ENCODE results near the gene PARP3. TPM values are rescaled to one million over a fixed set of nuclear protein-coding genes. Genes with fewer than 3 reads are reported as not detected.
A peak's percentile ranks its signal among the peaks of the same experiment; 100 is the strongest.

Gene PARP3
- total RNA-seq, 1 experiment from 2014 or later = 8.7 TPM

GRCh38 chr3:51963951-51964451, 21.8 kb downstream of the PARP3 start:
- Histone ChIP-seq H3K27me3 (no peaks in the 10 kb centered on the region), H3K27ac (peak overlapping the region; percentile 91), H3K4me1 (peaks cover 54% of the 10 kb centered on the region), H3K9me3 (replicated peaks) (no peaks in the 10 kb centered on the region), H3K4me3 (peak overlapping the region; percentile 90), H3K36me3 (peaks cover 29% of the 10 kb centered on the region)
- DNase-seq = peak; percentile 99

GRCh38 chr3:51964521-51964920, 22.4 kb downstream of the PARP3 start:
- Histone ChIP-seq H3K27ac (peak overlapping the region; percentile 91), H3K27me3 (no peaks in the 10 kb centered on the region), H3K4me3 (peak overlapping the region; percentile 90), H3K4me1 (peaks cover 59% of the 10 kb centered on the region), H3K36me3 (peaks cover 24% of the 10 kb centered on the region), H3K9me3 (replicated peaks) (no peaks in the 10 kb centered on the region)
- DNase-seq = no peak

- Histone ChIP-seq H3K4me1 (peaks cover 59% of the 10 kb centered on the region), H3K27ac (peak overlapping the region; percentile 68; the same call in 1 of the 2 replicates), H3K36me3 (peaks cover 9% of the 10 kb centered on the region)
Measured at GRCh38 chr3:51966016-51966415, 23.9 kb downstream of the PARP3 start.

GRCh38 chr3:51966486-51966885, 24.3 kb downstream of the PARP3 start:
- peak overlapping the region; percentile 68 for H3K27ac ChIP-seq
- peak overlapping the region; percentile 90 for H3K4me3 ChIP-seq
- peak in 1 of 2 experiments; percentile 42 for DNase-seq
- H3K36me3 ChIP-seq = peaks cover 8% of the 10 kb centered on the region
- H3K4me1 ChIP-seq = peaks cover 58% of the 10 kb centered on the region
- no peaks in the 10 kb centered on the region for H3K27me3 ChIP-seq
- H3K9me3 ChIP-seq (replicated peaks) = no peaks in the 10 kb centered on the region

More at GRCh38 chr3:51966016-51966415, 23.9 kb downstream of the PARP3 start:
- no peaks in the 10 kb centered on the region for H3K9me3 ChIP-seq (replicated peaks)
- no peak for DNase-seq
- peak overlapping the region; percentile 90 for H3K4me3 ChIP-seq
- H3K27me3 ChIP-seq = no peaks in the 10 kb centered on the region

- DNase-seq = peak in 1 of 2 experiments; percentile 41
- Histone ChIP-seq H3K4me1 (peaks cover 53% of the 10 kb centered on the region), H3K27ac (peak overlapping the region; percentile 68)
Measured at GRCh38 chr3:51966922-51967383, 24.8 kb downstream of the PARP3 start.

GRCh38 chr3:51967384-51968169, 25.4 kb downstream of the PARP3 start, which contains the start of gene PCBP4:
Gene PCBP4 (minus strand): TSS chr3:51967454. CDS start chr3:51961240, 6,214 bp downstream.
- DNase-seq = peak; percentile 75 to 78
- no peaks in the 10 kb centered on the region for H3K27me3 ChIP-seq
- H3K4me1 ChIP-seq = peaks cover 47% of the 10 kb centered on the region
- H3K27ac ChIP-seq = peak within 1 kb of the TSS; percentile 89
- peak within 1 kb of the TSS; percentile 90 for H3K4me3 ChIP-seq
- peaks cover 4% of the 10 kb centered on the region; the same call in 1 of the 2 replicates for H3K36me3 ChIP-seq
- H3K9me3 ChIP-seq (replicated peaks) = no peaks in the 10 kb centered on the region

More at GRCh38 chr3:51966922-51967383, 24.8 kb downstream of the PARP3 start:
- Histone ChIP-seq H3K36me3 (peaks cover 4% of the 10 kb centered on the region; the same call in 1 of the 2 replicates), H3K27me3 (no peaks in the 10 kb centered on the region), H3K4me3 (peak overlapping the region; percentile 90), H3K9me3 (replicated peaks) (no peaks in the 10 kb centered on the region)

- Histone ChIP-seq H3K4me3 (peak overlapping the region; percentile 90), H3K36me3 (peaks cover 4% of the 10 kb centered on the region; the same call in 1 of the 2 replicates), H3K27ac (peak overlapping the region; percentile 89), H3K4me1 (peaks cover 40% of the 10 kb centered on the region), H3K9me3 (replicated peaks) (no peaks in the 10 kb centered on the region), H3K27me3 (no peaks in the 10 kb centered on the region)
- peak; percentile 49 to 62 for DNase-seq
Measured at GRCh38 chr3:51968170-51968775, 26.1 kb downstream of the PARP3 start.

- Histone ChIP-seq H3K27ac (no peak overlapping the region; the same call in 1 of the 2 replicates), H3K36me3 (peaks cover 4% of the 10 kb centered on the region; the same call in 1 of the 2 replicates), H3K4me1 (peaks cover 33% of the 10 kb centered on the region), H3K27me3 (no peaks in the 10 kb centered on the region), H3K4me3 (no peak overlapping the region), H3K9me3 (replicated peaks) (no peaks in the 10 kb centered on the region)
- no peak for DNase-seq
Measured at GRCh38 chr3:51968883-51969678, 26.9 kb downstream of the PARP3 start.

GRCh38 chr3:51969841-51970240, 27.7 kb downstream of the PARP3 start:
- peaks cover 27% of the 10 kb centered on the region for H3K4me1 ChIP-seq
- peaks cover 4% of the 10 kb centered on the region; the same call in 1 of the 2 replicates for H3K36me3 ChIP-seq
- no peaks in the 10 kb centered on the region for H3K9me3 ChIP-seq (replicated peaks)
- H3K27ac ChIP-seq = no peak overlapping the region
- H3K27me3 ChIP-seq = no peaks in the 10 kb centered on the region
- DNase-seq = no peak
- no peak overlapping the region for H3K4me3 ChIP-seq

- H3K27ac ChIP-seq = no peak overlapping the region
- no peak for DNase-seq
Measured at GRCh38 chr3:51970606-51971300, 28.6 kb downstream of the PARP3 start.

GRCh38 chr3:51971350-51971749, 29.2 kb downstream of the PARP3 start:
- H3K4me1 ChIP-seq = peaks cover 23% of the 10 kb centered on the region
- H3K4me3 ChIP-seq = no peak overlapping the region
- no peaks in the 10 kb centered on the region for H3K36me3 ChIP-seq
- H3K27ac ChIP-seq = no peak overlapping the region
- no peak for DNase-seq
- H3K9me3 ChIP-seq (replicated peaks) = no peaks in the 10 kb centered on the region
- no peaks in the 10 kb centered on the region for H3K27me3 ChIP-seq

More at GRCh38 chr3:51970606-51971300, 28.6 kb downstream of the PARP3 start:
- H3K27me3 ChIP-seq = no peaks in the 10 kb centered on the region
- peaks cover 22% of the 10 kb centered on the region for H3K4me1 ChIP-seq
- H3K36me3 ChIP-seq = no peaks in the 10 kb centered on the region
- H3K4me3 ChIP-seq = no peak overlapping the region
- H3K9me3 ChIP-seq (replicated peaks) = no peaks in the 10 kb centered on the region

GRCh38 chr3:51974277-51974962, 32.3 kb downstream of the PARP3 start:
- Histone ChIP-seq H3K27me3 (no peaks in the 10 kb centered on the region), H3K4me3 (peak overlapping the region; percentile 80), H3K4me1 (peaks cover 10% of the 10 kb centered on the region; the same call in 1 of the 2 replicates), H3K9me3 (replicated peaks) (no peaks in the 10 kb centered on the region), H3K36me3 (no peaks in the 10 kb centered on the region), H3K27ac (peak overlapping the region; percentile 30)
- DNase-seq = peak; percentile 39 to 58

Measured in SJCRH30 (cell line).